ENCODE data around the gene RGS11. TPM values are rescaled to one million over a fixed set of nuclear protein-coding genes. Genes with fewer than 3 reads are reported as not detected.
A peak's percentile ranks its signal among the peaks of the same experiment; 100 is the strongest.

RGS11 gene
- total RNA-seq, 1 experiment from 2014 or later = 2.9 TPM

- Histone ChIP-seq H3K9me3 (ENCODE audit: control insufficient read depth, low read depth, low read length) (no peaks in the 10 kb centered on the region), H4K5ac (ENCODE audit: insufficient read length, low read depth, low read length) (no peak overlapping the region), H3K27ac (ENCODE audit: insufficient read length, low read depth, low read length) (no peak overlapping the region), H2BK120ac (ENCODE audit: low read depth, low read length, poor library complexity, severe bottlenecking) (no peak overlapping the region), H2AK5ac (ENCODE audit: insufficient read length, low read length) (no peak overlapping the region), H3K27me3 (ENCODE audit: insufficient read depth, low read length) (no peaks in the 10 kb centered on the region), H2BK20ac (ENCODE audit: low read depth, low read length, poor library complexity, severe bottlenecking) (no peak overlapping the region), H3K4ac (ENCODE audit: low read depth, low read length) (no peak overlapping the region; the same call in 1 of the 2 replicates), H2BK12ac (ENCODE audit: insufficient read length, low read depth, low read length) (no peak overlapping the region), H2BK15ac (ENCODE audit: low read depth, low read length) (no peak overlapping the region), H4K8ac (replicated peaks; ENCODE audit: insufficient read length, low read depth, low read length) (no peak overlapping the region), H3K79me1 (ENCODE audit: insufficient read depth, low read depth, low read length, poor library complexity, severe bottlenecking) (peaks cover 8% of the 10 kb centered on the region), H2BK5ac (ENCODE audit: insufficient read length, low read length) (no peak overlapping the region), H4K20me1 (ENCODE audit: control insufficient read depth, insufficient read depth, insufficient read length) (no peaks in the 10 kb centered on the region), H2AFZ (ENCODE audit: low read length) (no peak overlapping the region), H3K4me1 (ENCODE audit: insufficient read depth, low read length) (no peaks in the 10 kb centered on the region), H3K4me2 (ENCODE audit: insufficient read depth, insufficient read length, low read length) (no peak overlapping the region), H3K79me2 (ENCODE audit: insufficient read depth, low read length) (peaks cover 4% of the 10 kb centered on the region; the same call in 1 of the 2 replicates), H3K23ac (ENCODE audit: insufficient read length, low read depth, low read length) (no peak overlapping the region), H3T11ph (ENCODE audit: low read length) (no peak overlapping the region), H4K91ac (ENCODE audit: insufficient read length, low read depth, low read length) (no peak overlapping the region), H3K9ac (ENCODE audit: extremely low read depth, insufficient read length, low read length) (no peak overlapping the region), H3K18ac (ENCODE audit: insufficient read length, low read depth, low read length) (no peak overlapping the region), H3K23me2 (ENCODE audit: insufficient read length, low read depth, low read length, poor library complexity, severe bottlenecking) (no peaks in the 10 kb centered on the region), H3K14ac (ENCODE audit: insufficient read depth, low read length) (no peak overlapping the region), H3K56ac (ENCODE audit: insufficient read length, low read depth, low read length) (no peak overlapping the region)
- Mint-ChIP-seq H3K4me1 (peaks cover 19 to 23% of the 10 kb centered on the region in 2 experiments), H3K4me3 (no peak overlapping the region; a peak in 1 of 5 replicates), H3K36me3 (ENCODE audit: insufficient read depth in 1 of 3, low read depth in 3 of 3) (peaks cover 0 to 6% (median 0%) of the 10 kb centered on the region in 3 experiments; a peak in 3 of 7 replicates), H3K27me3 (ENCODE audit: low read depth) (no peaks in the 10 kb centered on the region), H3K27ac (peak overlapping the region in 2 of 3 experiments; percentile 80 to 85; a peak in 3 of 7 replicates), H3K9me3 (no peaks in the 10 kb centered on the region)
- no CpG with 5 or more reads among the region's 55 CpGs for WGBS (ENCODE audit: extremely low coverage, insufficient read length, low lambda C conversion rate)
- TF ChIP-seq, protein P1, sequence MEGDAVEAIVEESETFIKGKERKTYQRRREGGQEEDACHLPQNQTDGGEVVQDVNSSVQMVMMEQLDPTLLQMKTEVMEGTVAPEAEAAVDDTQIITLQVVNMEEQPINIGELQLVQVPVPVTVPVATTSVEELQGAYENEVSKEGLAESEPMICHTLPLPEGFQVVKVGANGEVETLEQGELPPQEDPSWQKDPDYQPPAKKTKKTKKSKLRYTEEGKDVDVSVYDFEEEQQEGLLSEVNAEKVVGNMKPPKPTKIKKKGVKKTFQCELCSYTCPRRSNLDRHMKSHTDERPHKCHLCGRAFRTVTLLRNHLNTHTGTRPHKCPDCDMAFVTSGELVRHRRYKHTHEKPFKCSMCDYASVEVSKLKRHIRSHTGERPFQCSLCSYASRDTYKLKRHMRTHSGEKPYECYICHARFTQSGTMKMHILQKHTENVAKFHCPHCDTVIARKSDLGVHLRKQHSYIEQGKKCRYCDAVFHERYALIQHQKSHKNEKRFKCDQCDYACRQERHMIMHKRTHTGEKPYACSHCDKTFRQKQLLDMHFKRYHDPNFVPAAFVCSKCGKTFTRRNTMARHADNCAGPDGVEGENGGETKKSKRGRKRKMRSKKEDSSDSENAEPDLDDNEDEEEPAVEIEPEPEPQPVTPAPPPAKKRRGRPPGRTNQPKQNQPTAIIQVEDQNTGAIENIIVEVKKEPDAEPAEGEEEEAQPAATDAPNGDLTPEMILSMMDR (conservative IDR thresholded peaks at IDR 0.05) = no peak
- DNase-seq = no peak
Observed at GRCh38 chr16:324451-325334, 48.9 kb upstream of the RGS11 start.
